Stromal cell of bone marrow (primary cell): Measurements from ENCODE around the gene OOSP3.
"Not testable (repeated sequence)": the region's sequence is repeated elsewhere in the genome, so short reads cannot be mapped to it uniquely, and the experiment has no call there.

ENCODE experiments used
- DNase-seq: peaks from one replicate; pipeline ENCODE4 v3.0.0-alpha.2; 2012; ENCODE audit warnings: low read depth

Gene OOSP3

GRCh38 chr11:59878575-59878974 lies at the start of gene OOSP3:
Gene OOSP3 (plus strand): TSS chr11:59878782. CDS start chr11:59878809, 27 bp downstream.
- DNase-seq: no peak

GRCh38 chr11:59829358-59829757 lies 49.2 kb upstream of the OOSP3 start:
- no peak for DNase-seq

GRCh38 chr11:59833602-59834001 lies 45.0 kb upstream of the OOSP3 start:
- DNase-seq: no peak

GRCh38 chr11:59839615-59840014 lies 39.0 kb upstream of the OOSP3 start:
- DNase-seq: no peak

- no peak for DNase-seq
Measured at GRCh38 chr11:59841514-59841913, 37.1 kb upstream of the OOSP3 start.

- no peak for DNase-seq
Measured at GRCh38 chr11:59842316-59842715, 36.3 kb upstream of the OOSP3 start.

GRCh38 chr11:59845399-59845798 lies 33.2 kb upstream of the OOSP3 start, which contains the start of gene CBLIF:
Gene CBLIF (minus strand): TSS chr11:59845499. CDS start chr11:59845453, 46 bp downstream.
- no peak for DNase-seq

- DNase-seq: no peak
Measured at GRCh38 chr11:59846556-59846955, 32.0 kb upstream of the OOSP3 start.

- no peak for DNase-seq
Measured at GRCh38 chr11:59847626-59848025, 31.0 kb upstream of the OOSP3 start.

- not testable (repeated sequence) for DNase-seq
Measured at GRCh38 chr11:59848439-59848838, 30.1 kb upstream of the OOSP3 start.

- no peak for DNase-seq
Measured at GRCh38 chr11:59849129-59849528, 29.5 kb upstream of the OOSP3 start.

- not testable (repeated sequence) for DNase-seq
Measured at GRCh38 chr11:59849551-59849950, 29.0 kb upstream of the OOSP3 start.

GRCh38 chr11:59851416-59851815 lies 27.2 kb upstream of the OOSP3 start:
- not testable (repeated sequence) for DNase-seq

GRCh38 chr11:59854871-59855270 lies 23.7 kb upstream of the OOSP3 start:
- DNase-seq: no peak

- DNase-seq: no peak
Measured at GRCh38 chr11:59857439-59858434, 20.8 kb upstream of the OOSP3 start.

GRCh38 chr11:59859673-59860072 lies 18.9 kb upstream of the OOSP3 start:
- no peak for DNase-seq

- no peak for DNase-seq
Measured at GRCh38 chr11:59862252-59862651, 16.3 kb upstream of the OOSP3 start.

GRCh38 chr11:59865031-59865430 lies 13.6 kb upstream of the OOSP3 start:
- DNase-seq: no peak

GRCh38 chr11:59866397-59866796 lies 12.2 kb upstream of the OOSP3 start, which contains the start of gene TCN1:
Gene TCN1 (minus strand): TSS chr11:59866487. CDS start chr11:59866470, 17 bp downstream.
- DNase-seq: no peak

GRCh38 chr11:59866836-59867235 lies 11.7 kb upstream of the OOSP3 start:
- no peak for DNase-seq

- DNase-seq: no peak
Measured at GRCh38 chr11:59867946-59868345, 10.6 kb upstream of the OOSP3 start.

- no peak for DNase-seq
Measured at GRCh38 chr11:59872076-59872475, 6.5 kb upstream of the OOSP3 start.

GRCh38 chr11:59875856-59876519 lies 2.6 kb upstream of the OOSP3 start:
- DNase-seq: no peak
